Tibial artery (tissue), 4 donors: Measurements from ENCODE around the gene FIGNL2.

Experiments used
- DNase-seq, 2 donors: peaks; one replicate each; pipeline ENCODE4 v3.0.0-alpha.2; 2019
- H3K27ac ChIP-seq, 2 donors: fragments of 200-600 bp; sonication (generic) in 1 of 2; 1 replicate in 1 of 2; 2 replicates in 1 of 2; pipeline ENCODE4 v1.5.1; 2018 to 2019; ENCODE audit warnings: mild to moderate bottlenecking in 1 of 2
- H3K27me3 ChIP-seq, 2 donors: fragments of 200-600 bp; sonication (generic) in 1 of 2; one replicate each; pipeline versions ENCODE4 v1.5.1 to v1.6.0; 2016 to 2019
- H3K36me3 ChIP-seq, 3 donors: fragments of 200-600 bp; sonication (generic) in 2 of 3; one replicate each; pipeline ENCODE4 v1.5.1; 2016 to 2019; ENCODE audit warnings: mild to moderate bottlenecking in 2 of 3
- H3K4me1 ChIP-seq, 4 donors: fragments of 200-600 bp; sonication (generic) in 2 of 4; 1 replicate in 3 of 4; 2 replicates in 1 of 4; pipeline ENCODE4 v1.5.1; 2016 to 2019
- H3K4me3 ChIP-seq, 2 donors: fragments of 200-600 bp; sonication (generic) in 1 of 2; 1 replicate in 1 of 2; 2 replicates in 1 of 2; pipeline ENCODE4 v1.5.1; 2018 to 2019; ENCODE audit warnings: mild to moderate bottlenecking in 2 of 2
- H3K9me3 ChIP-seq, 3 donors: fragments of 200-600 bp; sonication (generic) in 1 of 3; one replicate each; pipeline ENCODE4 v1.5.1; 2016 to 2019
- CTCF ChIP-seq, 2 experiments: fragments of 200-600 bp in 1 of 2; fragments of 450-650 bp in 1 of 2; IDR thresholded peaks; one replicate each; pipeline ENCODE4 v1.5.1; 2017 to 2019; ENCODE audit warnings: antibody characterized with exemption in 2 of 2, mild to moderate bottlenecking in 1 of 2, moderate library complexity in 1 of 2
- intact Hi-C: fragments of 100-400 bp; cut with DNase I; formaldehyde crosslinking; loops from one replicate; pipeline ENCODE4 v1.15.0; 2023; ENCODE audit warnings: low total_unique reads

The FIGNL2 gene

GRCh38 chr12:51777457-51777856, 71.1 kb downstream of the FIGNL2 start:
- Histone ChIP-seq H3K36me3 (no peaks in the 10 kb centered on the region), H3K4me1 (no peaks in the 10 kb centered on the region), H3K27ac (no peak overlapping the region), H3K9me3 (no peaks in the 10 kb centered on the region), H3K27me3 (peaks cover 0 to 6% of the 10 kb centered on the region in 2 donors), H3K4me3 (no peak overlapping the region)
- TF ChIP-seq CTCF (IDR thresholded peaks at IDR 0.05), result no peak
- no peak for DNase-seq
- intact Hi-C loops, result no loop called here

- DNase-seq, result no peak
- no peaks in the 10 kb centered on the region for H3K27me3 ChIP-seq
- H3K9me3 ChIP-seq, result no peaks in the 10 kb centered on the region
- no peaks in the 10 kb centered on the region for H3K4me1 ChIP-seq
- no peak overlapping the region for H3K4me3 ChIP-seq
- intact Hi-C loops, result no loop called here
- no peak for TF ChIP-seq CTCF (IDR thresholded peaks at IDR 0.05)
- no peak overlapping the region for H3K27ac ChIP-seq
- no peaks in the 10 kb centered on the region for H3K36me3 ChIP-seq
Measured at GRCh38 chr12:51774933-51775332, 73.6 kb downstream of the FIGNL2 start.

DNA sequence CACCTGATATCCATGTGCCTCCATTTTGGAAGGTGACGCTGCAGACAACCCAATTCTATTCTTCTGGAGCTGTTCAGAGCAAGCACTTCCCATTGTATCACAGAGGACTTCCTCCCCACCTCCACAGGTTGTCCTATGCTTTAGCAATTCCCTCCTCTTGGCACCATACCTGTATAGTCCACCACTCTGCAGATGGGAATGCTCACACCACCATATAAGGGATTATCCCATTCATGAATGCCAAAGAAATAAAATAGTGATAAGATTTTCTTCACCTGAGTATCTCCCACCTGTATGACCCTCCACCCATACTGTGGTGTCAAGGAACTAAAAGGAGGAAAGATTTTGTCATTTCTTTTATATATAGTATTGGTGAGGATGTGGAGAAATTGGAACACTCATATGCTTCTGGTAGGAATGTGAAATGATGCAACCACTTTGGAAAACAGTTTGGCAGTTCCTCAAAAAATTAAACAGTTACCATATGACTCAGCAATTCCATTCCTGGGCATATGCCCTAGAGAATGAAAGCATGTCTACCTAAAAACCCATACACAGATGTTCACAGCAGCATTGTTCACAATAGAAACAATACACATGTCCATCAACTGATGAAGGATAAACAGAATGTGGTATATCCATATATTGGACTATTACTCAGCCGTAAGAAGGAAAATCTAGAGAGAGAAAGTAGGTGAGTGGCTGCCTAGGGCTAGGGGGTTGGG, 75.2 kb downstream of the FIGNL2 start:
- intact Hi-C loops, result no loop called here
- H3K36me3 ChIP-seq, result no peaks in the 10 kb centered on the region

DNA sequence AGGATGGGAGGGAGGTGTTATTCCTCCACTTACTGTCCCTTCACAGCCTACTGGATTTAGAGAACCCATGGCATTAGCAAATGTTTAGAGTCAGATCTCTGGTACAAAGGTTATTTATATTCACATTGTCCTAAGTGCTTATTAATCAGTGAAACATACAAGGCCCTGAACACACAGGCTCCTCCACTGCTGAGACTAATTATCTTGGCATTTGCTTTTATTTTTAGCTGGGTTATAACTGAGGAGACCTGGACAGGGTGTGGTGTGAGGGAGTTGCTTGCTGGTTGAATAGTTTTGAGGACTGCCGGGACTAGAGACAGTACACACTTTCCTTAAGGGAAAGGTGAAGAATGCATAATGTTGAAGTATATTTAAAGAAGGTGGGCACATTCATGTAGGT, 77.5 kb downstream of the FIGNL2 start:
- Histone ChIP-seq H3K9me3 (no peaks in the 10 kb centered on the region), H3K27ac (no peak overlapping the region), H3K4me3 (no peak overlapping the region), H3K27me3 (no peaks in the 10 kb centered on the region), H3K4me1 (no peaks in the 10 kb centered on the region), H3K36me3 (no peaks in the 10 kb centered on the region)
- DNase-seq, result no peak
- TF ChIP-seq CTCF (IDR thresholded peaks at IDR 0.05), result no peak
- intact Hi-C loops, result no loop called here

More for the DNA sequence above, 75.2 kb downstream of the FIGNL2 start:
- Histone ChIP-seq H3K27me3 (no peaks in the 10 kb centered on the region), H3K4me3 (no peak overlapping the region), H3K9me3 (no peaks in the 10 kb centered on the region), H3K27ac (no peak overlapping the region), H3K4me1 (no peaks in the 10 kb centered on the region)
- TF ChIP-seq CTCF (IDR thresholded peaks at IDR 0.05), result no peak
- no peak for DNase-seq
